ENCODE results near the gene VSTM4.

DNA sequence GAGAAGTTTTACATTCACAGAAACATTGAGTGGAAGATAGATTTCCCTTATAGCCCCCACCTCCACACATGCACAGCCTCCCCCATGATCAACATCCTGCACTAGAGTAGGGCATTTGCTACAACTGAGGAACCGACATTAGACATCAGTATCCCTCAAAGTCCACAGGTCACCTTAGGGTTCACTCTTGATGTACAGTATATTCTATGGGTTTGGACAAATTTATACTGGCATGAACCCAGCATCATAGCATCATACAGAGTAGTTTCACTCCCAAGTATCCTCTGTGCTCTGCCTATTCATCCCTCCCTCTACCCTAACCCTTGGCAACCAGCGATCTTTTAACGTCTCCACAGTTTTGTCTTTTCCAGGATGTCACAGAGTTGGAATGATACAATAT lies 64.4 kb downstream of the VSTM4 start:
- TF ChIP-seq SMARCB1 (IDR thresholded peaks at IDR 0.05; ENCODE audit: insufficient read length, low read depth) (no peak), NONO (IDR thresholded peaks at IDR 0.05; ENCODE audit: low read depth in 2 of 2, low read length in 1 of 2) (no peak), XRCC5 (IDR thresholded peaks at IDR 0.05; ENCODE audit: low read depth, low read length) (no peak), DNMT1 (IDR thresholded peaks at IDR 0.05) (no peak), POLR2A (conservative IDR thresholded peaks at IDR 0.05) (no peak), HCFC1 (IDR thresholded peaks at IDR 0.05; ENCODE audit: low read depth, low read length) (no peak), CEBPB (tag; IDR thresholded peaks at IDR 0.05) (no peak), STAG1 (CRISPR knock-in tag; IDR thresholded peaks at IDR 0.05; ENCODE audit: borderline replicate concordance) (no peak), ZNF140 (CRISPR knock-in tag; IDR thresholded peaks at IDR 0.05) (no peak)
- TF ChIP-seq, protein P1, sequence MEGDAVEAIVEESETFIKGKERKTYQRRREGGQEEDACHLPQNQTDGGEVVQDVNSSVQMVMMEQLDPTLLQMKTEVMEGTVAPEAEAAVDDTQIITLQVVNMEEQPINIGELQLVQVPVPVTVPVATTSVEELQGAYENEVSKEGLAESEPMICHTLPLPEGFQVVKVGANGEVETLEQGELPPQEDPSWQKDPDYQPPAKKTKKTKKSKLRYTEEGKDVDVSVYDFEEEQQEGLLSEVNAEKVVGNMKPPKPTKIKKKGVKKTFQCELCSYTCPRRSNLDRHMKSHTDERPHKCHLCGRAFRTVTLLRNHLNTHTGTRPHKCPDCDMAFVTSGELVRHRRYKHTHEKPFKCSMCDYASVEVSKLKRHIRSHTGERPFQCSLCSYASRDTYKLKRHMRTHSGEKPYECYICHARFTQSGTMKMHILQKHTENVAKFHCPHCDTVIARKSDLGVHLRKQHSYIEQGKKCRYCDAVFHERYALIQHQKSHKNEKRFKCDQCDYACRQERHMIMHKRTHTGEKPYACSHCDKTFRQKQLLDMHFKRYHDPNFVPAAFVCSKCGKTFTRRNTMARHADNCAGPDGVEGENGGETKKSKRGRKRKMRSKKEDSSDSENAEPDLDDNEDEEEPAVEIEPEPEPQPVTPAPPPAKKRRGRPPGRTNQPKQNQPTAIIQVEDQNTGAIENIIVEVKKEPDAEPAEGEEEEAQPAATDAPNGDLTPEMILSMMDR (IDR thresholded peaks at IDR 0.05 in 2 of 3, conservative IDR thresholded peaks at IDR 0.05 in 1 of 3; ENCODE audit: insufficient read depth in 2 of 3, low read depth in 1 of 3, low read length in 3 of 3) = no peak
- TF ChIP-seq, protein P2, sequence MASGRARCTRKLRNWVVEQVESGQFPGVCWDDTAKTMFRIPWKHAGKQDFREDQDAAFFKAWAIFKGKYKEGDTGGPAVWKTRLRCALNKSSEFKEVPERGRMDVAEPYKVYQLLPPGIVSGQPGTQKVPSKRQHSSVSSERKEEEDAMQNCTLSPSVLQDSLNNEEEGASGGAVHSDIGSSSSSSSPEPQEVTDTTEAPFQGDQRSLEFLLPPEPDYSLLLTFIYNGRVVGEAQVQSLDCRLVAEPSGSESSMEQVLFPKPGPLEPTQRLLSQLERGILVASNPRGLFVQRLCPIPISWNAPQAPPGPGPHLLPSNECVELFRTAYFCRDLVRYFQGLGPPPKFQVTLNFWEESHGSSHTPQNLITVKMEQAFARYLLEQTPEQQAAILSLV (tag; IDR thresholded peaks at IDR 0.05) = no peak
- TF ChIP-seq, protein P3, sequence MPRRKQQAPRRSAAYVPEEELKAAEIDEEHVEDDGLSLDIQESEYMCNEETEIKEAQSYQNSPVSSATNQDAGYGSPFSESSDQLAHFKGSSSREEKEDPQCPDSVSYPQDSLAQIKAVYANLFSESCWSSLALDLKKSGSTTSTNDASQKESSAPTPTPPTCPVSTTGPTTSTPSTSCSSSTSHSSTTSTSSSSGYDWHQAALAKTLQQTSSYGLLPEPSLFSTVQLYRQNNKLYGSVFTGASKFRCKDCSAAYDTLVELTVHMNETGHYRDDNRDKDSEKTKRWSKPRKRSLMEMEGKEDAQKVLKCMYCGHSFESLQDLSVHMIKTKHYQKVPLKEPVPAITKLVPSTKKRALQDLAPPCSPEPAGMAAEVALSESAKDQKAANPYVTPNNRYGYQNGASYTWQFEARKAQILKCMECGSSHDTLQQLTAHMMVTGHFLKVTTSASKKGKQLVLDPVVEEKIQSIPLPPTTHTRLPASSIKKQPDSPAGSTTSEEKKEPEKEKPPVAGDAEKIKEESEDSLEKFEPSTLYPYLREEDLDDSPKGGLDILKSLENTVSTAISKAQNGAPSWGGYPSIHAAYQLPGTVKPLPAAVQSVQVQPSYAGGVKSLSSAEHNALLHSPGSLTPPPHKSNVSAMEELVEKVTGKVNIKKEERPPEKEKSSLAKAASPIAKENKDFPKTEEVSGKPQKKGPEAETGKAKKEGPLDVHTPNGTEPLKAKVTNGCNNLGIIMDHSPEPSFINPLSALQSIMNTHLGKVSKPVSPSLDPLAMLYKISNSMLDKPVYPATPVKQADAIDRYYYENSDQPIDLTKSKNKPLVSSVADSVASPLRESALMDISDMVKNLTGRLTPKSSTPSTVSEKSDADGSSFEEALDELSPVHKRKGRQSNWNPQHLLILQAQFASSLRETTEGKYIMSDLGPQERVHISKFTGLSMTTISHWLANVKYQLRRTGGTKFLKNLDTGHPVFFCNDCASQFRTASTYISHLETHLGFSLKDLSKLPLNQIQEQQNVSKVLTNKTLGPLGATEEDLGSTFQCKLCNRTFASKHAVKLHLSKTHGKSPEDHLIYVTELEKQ (CRISPR knock-in tag; IDR thresholded peaks at IDR 0.05) = no peak
- TF ChIP-seq, protein P4, sequence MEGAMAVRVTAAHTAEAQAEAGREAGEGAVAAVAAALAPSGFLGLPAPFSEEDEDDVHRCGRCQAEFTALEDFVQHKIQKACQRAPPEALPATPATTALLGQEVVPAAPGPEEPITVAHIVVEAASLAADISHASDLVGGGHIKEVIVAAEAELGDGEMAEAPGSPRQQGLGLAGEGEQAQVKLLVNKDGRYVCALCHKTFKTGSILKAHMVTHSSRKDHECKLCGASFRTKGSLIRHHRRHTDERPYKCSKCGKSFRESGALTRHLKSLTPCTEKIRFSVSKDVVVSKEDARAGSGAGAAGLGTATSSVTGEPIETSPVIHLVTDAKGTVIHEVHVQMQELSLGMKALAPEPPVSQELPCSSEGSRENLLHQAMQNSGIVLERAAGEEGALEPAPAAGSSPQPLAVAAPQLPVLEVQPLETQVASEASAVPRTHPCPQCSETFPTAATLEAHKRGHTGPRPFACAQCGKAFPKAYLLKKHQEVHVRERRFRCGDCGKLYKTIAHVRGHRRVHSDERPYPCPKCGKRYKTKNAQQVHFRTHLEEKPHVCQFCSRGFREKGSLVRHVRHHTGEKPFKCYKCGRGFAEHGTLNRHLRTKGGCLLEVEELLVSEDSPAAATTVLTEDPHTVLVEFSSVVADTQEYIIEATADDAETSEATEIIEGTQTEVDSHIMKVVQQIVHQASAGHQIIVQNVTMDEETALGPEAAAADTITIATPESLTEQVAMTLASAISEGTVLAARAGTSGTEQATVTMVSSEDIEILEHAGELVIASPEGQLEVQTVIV (CRISPR knock-in tag; IDR thresholded peaks at IDR 0.05; ENCODE audit: borderline replicate concordance) = no peak
- TF ChIP-seq, protein P5, sequence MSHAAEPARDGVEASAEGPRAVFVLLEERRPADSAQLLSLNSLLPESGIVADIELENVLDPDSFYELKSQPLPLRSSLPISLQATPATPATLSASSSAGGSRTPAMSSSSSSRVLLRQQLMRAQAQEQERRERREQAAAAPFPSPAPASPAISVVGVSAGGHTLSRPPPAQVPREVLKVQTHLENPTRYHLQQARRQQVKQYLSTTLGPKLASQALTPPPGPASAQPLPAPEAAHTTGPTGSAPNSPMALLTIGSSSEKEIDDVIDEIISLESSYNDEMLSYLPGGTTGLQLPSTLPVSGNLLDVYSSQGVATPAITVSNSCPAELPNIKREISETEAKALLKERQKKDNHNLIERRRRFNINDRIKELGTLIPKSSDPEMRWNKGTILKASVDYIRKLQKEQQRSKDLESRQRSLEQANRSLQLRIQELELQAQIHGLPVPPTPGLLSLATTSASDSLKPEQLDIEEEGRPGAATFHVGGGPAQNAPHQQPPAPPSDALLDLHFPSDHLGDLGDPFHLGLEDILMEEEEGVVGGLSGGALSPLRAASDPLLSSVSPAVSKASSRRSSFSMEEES (CRISPR knock-in tag; IDR thresholded peaks at IDR 0.05) = no peak
